ENCODE results near the gene C2orf74. TPM values are rescaled to one million over a fixed set of nuclear protein-coding genes. Genes with fewer than 3 reads are reported as not detected.
"Not testable (repeated sequence)": the region's sequence is repeated elsewhere in the genome, so short reads cannot be mapped to it uniquely, and the experiment has no call there.

Gene C2orf74
- total and polyA plus RNA-seq, 2 experiments from 2014 or later = 17.5 to 43.0 TPM

DNA sequence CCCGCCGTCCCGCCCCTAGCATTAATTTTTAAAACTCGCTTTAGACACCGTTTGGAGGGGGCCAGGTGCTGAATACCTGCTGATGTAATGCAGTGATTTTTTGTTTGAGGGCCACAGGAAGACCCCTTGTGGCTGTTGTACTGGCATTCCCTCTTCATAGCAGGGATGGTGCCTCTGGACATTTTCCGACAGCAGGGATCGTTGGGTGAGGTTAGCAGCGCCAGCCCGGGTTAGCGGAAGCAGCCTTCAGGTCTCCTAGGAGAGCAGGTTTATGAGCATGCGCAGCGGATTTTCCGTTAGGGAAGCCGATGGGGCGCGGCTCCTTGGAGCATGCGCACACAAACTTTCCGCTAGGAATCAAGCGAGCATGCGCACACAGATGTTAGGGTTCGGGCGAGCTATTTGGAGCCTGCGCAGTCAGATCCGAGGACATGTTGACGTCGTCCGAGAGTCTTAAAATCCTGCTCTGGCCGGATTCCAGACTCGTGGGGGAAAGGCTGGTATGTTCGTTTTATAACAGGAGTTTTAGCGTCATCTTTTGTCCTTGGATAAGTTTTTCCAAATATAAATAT, 17.2 kb upstream of the C2orf74 start:
- Histone ChIP-seq H3K4me3 (peak overlapping the region; percentile 40), H3K27ac (peak overlapping the region; percentile 73), H3K4me1 (ENCODE audit: low read depth) (no peaks in the 10 kb centered on the region), H3K27me3 (no peaks in the 10 kb centered on the region), H3K36me3 (no peaks in the 10 kb centered on the region), H3K9me3 (ENCODE audit: low read depth) (no peaks in the 10 kb centered on the region)
- TF ChIP-seq, protein P1, sequence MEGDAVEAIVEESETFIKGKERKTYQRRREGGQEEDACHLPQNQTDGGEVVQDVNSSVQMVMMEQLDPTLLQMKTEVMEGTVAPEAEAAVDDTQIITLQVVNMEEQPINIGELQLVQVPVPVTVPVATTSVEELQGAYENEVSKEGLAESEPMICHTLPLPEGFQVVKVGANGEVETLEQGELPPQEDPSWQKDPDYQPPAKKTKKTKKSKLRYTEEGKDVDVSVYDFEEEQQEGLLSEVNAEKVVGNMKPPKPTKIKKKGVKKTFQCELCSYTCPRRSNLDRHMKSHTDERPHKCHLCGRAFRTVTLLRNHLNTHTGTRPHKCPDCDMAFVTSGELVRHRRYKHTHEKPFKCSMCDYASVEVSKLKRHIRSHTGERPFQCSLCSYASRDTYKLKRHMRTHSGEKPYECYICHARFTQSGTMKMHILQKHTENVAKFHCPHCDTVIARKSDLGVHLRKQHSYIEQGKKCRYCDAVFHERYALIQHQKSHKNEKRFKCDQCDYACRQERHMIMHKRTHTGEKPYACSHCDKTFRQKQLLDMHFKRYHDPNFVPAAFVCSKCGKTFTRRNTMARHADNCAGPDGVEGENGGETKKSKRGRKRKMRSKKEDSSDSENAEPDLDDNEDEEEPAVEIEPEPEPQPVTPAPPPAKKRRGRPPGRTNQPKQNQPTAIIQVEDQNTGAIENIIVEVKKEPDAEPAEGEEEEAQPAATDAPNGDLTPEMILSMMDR (IDR thresholded peaks at IDR 0.05; ENCODE audit: low read depth, low read length) = no peak
- peak; percentile 96 to 99 for DNase-seq (ENCODE audit: low read depth in 1 of 2, low spot score in 1 of 2)

- H3K27me3 ChIP-seq = no peaks in the 10 kb centered on the region
- no peaks in the 10 kb centered on the region for H3K4me1 ChIP-seq (ENCODE audit: low read depth)
- no peak for DNase-seq (ENCODE audit: low read depth in 1 of 2, low spot score in 1 of 2)
- no peak overlapping the region for H3K27ac ChIP-seq
- no peaks in the 10 kb centered on the region for H3K9me3 ChIP-seq (ENCODE audit: low read depth)
- TF ChIP-seq, protein P1 (IDR thresholded peaks at IDR 0.05; ENCODE audit: low read depth, low read length) = no peak
- no peaks in the 10 kb centered on the region for H3K36me3 ChIP-seq
- H3K4me3 ChIP-seq = no peak overlapping the region
Observed at GRCh38 chr2:61145990-61146389, 16.0 kb upstream of the C2orf74 start.

- not testable (repeated sequence) for H3K27ac ChIP-seq; H3K9me3 ChIP-seq (ENCODE audit: low read depth); H3K36me3 ChIP-seq; H3K4me3 ChIP-seq; H3K27me3 ChIP-seq; DNase-seq (ENCODE audit: low read depth in 1 of 2, low spot score in 1 of 2); H3K4me1 ChIP-seq (ENCODE audit: low read depth)
Observed at GRCh38 chr2:61148091-61148490, 13.9 kb upstream of the C2orf74 start.

DNA sequence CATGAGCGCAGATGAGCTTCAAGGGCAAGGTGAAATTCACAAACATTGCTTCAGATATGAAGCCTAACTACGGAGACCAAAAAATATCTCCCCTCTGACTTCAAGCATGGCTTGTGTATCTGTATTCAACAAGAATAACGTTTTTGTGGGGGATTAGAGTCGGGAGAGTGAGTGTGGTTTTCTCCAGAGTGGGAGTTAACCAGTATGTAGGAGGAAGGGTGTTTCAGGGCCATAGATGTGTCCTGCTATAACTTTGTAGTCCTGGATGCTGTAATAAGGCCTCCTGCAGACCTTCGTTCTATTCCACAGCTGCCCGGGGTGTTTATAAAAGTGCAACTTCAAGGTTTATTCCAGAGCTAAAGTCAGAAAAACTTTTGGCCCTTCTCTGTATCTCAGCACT, 12.9 kb upstream of the C2orf74 start:
- Histone ChIP-seq H3K9me3 (ENCODE audit: low read depth) (no peaks in the 10 kb centered on the region), H3K27ac (no peak overlapping the region), H3K36me3 (no peaks in the 10 kb centered on the region), H3K27me3 (no peaks in the 10 kb centered on the region), H3K4me3 (no peak overlapping the region), H3K4me1 (ENCODE audit: low read depth) (no peaks in the 10 kb centered on the region)
- TF ChIP-seq, protein P1 (IDR thresholded peaks at IDR 0.05; ENCODE audit: low read depth, low read length) = no peak
- DNase-seq (ENCODE audit: low read depth in 1 of 2, low spot score in 1 of 2) = no peak

DNA sequence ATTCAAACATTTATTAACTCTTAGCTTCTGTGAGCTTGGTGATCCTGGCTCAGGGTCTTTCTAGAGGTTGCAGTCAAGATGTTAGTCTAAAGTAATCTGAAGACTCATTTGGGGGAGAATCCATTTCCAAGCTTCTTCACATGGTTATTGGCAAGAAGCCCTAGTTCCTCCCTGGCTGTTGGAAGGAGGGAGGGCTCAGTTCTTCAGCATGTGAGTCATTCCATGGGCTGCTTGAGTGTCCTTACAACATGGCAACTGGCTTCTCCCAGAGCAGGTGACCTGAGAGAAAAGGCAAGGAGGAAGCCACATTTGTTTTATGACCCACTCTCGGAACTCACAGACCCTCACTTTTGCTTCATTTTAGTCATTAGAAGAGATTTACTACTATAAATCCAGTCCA, 10.6 kb upstream of the C2orf74 start:
- Histone ChIP-seq H3K9me3 (ENCODE audit: low read depth) (no peaks in the 10 kb centered on the region), H3K27ac (no peak overlapping the region), H3K27me3 (no peaks in the 10 kb centered on the region), H3K36me3 (no peaks in the 10 kb centered on the region), H3K4me3 (no peak overlapping the region), H3K4me1 (ENCODE audit: low read depth) (no peaks in the 10 kb centered on the region)
- TF ChIP-seq, protein P1 (IDR thresholded peaks at IDR 0.05; ENCODE audit: low read depth, low read length) = no peak
- peak in 1 of 2 donors; percentile 33 for DNase-seq (ENCODE audit: low read depth in 1 of 2, low spot score in 1 of 2)

DNA sequence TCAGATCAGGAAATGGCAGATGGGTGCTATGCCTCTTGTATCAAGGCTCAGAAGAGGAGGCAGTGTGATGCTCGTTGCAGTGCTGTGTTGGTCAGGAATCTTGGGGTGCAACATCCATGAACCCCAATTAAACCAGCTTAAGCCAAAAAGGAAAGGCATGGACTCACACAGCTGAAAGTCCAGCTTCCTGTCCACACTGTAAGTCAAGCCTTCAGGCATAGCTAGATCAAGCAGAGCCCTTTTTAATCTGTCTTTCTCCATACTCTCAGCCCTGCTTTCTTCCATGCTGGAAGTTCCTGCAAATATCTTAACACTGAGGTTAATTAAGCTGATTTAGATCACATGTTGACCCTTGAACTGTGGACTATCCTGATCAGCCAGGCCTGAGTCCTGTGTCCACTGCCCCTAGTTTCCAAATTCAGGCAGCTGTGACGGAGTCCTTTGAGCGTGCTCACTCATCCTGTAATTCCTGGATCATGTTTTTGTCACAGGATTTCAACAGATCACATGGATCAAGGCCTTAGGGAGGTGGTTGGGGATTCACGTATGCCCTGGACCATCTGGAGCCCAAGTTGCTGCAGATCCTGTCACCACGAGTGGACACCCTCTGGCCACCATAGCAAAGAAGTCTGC, 4.5 kb upstream of the C2orf74 start:
- no peak overlapping the region for H3K27ac ChIP-seq
- TF ChIP-seq, protein P1 (IDR thresholded peaks at IDR 0.05; ENCODE audit: low read depth, low read length) = no peak
- no peaks in the 10 kb centered on the region for H3K27me3 ChIP-seq
- DNase-seq (ENCODE audit: low read depth in 1 of 2, low spot score in 1 of 2) = no peak
- H3K9me3 ChIP-seq (ENCODE audit: low read depth) = no peaks in the 10 kb centered on the region
- H3K4me1 ChIP-seq (ENCODE audit: low read depth) = no peaks in the 10 kb centered on the region
- no peak overlapping the region for H3K4me3 ChIP-seq
- H3K36me3 ChIP-seq = no peaks in the 10 kb centered on the region

Data from cardiac muscle cell (in vitro differentiated cells and primary cell).